Measurements from ENCODE around the gene SLC41A2.
"Not testable (repeated sequence)": the region's sequence is repeated elsewhere in the genome, so short reads cannot be mapped to it uniquely, and the experiment has no call there.

SLC41A2 gene

DNA sequence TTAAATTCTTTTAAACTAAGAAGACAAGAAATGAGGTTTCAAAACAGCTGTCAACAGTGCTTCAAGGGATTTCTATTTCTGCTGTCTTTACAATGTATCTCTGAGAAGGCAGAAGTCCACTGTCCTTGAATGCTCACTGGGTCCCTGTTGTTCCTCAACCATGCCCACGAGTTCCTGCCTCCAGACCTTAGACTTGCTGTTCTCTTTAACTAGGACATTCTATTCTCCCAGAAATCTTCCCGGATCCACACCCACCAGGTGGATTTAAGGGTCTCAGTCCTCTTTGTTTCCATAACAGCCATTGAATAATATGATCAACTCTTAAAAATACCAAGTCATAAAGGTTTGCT lies 6.7 kb upstream of the SLC41A2 start:
- no peak for DNase-seq (ENCODE audit: low read depth in 2 of 3, low spot score in 1 of 3)

DNA sequence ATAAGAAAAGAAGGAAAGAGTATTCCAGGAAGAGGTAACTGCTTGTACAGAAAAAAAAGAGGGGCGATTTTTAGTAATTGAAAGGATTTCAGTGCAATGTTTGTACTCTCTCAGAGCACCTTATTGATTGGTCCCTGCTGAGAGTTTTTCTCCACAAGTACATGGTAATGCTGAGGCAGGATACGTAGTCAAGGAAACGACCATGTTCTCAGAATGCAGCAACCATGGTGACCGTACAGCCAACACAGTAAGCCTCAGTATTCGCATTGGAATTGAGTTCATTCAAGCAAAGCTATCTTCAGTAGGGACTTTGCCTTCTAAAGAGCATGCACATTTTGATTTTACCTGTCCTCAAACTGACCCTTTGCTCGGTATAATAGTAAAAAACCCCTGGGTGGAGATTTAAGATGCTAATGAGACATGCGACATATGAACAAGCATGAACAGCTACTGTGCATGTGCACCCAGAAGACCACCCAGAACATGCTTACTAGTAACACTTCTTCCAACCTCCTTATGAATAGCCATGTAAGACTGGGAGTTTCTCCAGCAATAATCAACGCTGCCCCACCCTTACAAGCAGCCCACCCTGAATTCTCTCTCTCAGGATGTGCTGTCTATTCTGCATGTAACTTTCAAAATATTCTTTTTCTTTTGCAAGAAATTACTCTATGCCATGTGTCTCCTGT lies 6.2 kb upstream of the SLC41A2 start:
- no peak for DNase-seq (ENCODE audit: low read depth in 2 of 3, low spot score in 1 of 3)

DNA sequence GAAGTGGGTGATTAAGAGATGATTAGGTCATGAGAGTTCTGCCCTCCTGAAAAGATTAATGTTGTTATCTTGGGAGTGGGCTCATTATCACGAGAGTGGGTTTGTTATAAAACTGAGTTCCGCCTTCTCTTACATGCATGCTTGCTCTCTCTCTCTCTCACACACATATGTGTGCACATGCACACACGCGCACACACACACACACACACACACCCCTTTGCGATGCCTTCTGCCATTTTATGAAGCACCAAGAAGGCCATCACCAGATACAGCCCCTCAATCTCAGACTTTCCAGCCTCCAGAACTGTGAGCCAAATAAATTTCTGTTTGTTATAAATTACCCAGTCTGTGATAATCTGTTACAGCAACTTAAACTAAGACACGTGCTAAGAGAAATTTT lies 5.7 kb upstream of the SLC41A2 start:
- no peak for DNase-seq (ENCODE audit: low read depth in 2 of 3, low spot score in 1 of 3)

DNA sequence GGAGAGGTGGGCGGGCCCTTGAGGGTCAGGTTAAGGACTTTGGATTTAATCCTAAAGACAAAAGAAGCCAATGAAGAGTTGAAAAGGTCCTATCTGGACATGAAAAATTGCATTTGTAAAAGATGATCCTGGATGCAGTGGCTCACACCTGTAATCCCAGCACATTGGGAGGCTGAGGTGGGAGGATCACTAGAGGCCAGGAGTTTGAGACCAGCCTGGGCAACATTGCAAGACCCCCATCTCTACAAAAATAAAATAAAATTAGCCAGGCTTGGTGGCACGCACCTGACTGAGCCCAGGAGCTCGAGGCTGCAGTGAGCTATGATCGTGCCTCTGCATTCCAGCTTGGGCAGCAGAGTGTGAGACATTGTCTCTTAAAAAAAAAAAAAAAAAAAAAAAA lies 2.4 kb upstream of the SLC41A2 start:
- no peak for DNase-seq (ENCODE audit: low read depth in 2 of 3, low spot score in 1 of 3)

DNA sequence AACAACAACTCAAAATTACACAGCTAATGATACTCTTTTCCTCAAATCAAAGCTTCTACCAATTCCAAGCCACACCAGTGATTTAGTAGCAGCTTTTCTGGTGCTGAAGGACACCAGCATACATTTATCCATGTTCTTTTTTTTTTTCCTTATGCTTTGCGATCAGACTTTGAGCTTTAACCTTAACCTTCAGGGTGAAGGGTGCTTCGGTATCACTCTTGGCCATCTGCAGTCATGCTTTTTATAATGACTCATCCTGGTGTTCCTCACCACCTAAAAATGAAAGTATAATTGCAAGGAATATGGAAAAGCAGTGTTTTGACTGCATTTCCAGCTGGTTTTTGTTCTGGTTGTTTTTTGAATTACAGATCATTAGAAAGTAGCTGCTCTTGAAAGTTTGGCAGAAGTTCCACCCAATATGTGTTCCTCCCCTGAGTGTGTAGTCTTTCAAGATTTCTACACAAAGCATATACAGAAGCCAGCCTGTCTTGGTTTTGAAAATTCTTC lies 1.3 kb upstream of the SLC41A2 start:
- DNase-seq (ENCODE audit: low read depth in 2 of 3, low spot score in 1 of 3), result no peak

DNA sequence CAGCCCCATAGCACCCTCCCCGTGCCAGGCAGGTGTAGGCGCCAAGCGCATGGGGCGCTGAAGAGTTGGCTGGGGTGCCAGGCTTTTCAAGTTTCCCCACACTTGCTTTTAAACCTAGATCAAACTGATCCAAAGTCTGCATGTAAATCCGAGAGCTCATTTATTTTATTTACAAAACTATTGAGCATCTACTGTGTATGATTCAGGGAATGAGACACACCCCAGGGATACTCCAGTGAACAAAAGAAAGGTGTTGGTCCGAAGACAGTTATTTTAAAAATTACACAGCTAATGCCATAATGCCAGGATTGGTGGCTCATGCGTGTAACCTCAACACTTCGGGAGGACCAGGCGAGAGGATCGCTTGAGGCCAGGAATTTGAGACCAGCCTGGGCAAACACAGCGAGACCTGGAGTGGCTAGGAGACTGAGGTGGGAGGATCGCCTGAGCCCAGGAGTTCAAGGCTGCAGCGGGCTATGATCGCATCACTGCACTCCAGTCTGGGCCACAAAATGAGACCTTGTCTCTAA lies 780 bp upstream of the SLC41A2 start:
- DNase-seq (ENCODE audit: low read depth in 2 of 3, low spot score in 1 of 3), result no peak

DNA sequence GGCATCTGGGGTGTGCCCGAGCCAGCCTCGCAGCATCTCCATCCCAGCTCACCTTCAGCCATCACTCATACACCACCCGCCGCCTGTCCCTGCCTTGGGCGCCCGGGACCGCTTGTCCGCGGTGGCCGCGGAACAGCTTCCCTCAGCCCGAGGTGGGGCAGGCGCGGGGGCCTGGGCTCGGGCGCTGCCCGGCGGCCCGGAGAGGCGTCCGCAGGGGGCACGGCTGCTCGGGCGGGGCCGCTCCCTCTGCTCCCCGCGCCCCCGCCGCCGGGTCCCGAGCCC lies 430 bp downstream of the SLC41A2 start:
- DNase-seq (ENCODE audit: low read depth in 2 of 3, low spot score in 1 of 3), result peak in 1 of 3 donors; percentile 4

DNA sequence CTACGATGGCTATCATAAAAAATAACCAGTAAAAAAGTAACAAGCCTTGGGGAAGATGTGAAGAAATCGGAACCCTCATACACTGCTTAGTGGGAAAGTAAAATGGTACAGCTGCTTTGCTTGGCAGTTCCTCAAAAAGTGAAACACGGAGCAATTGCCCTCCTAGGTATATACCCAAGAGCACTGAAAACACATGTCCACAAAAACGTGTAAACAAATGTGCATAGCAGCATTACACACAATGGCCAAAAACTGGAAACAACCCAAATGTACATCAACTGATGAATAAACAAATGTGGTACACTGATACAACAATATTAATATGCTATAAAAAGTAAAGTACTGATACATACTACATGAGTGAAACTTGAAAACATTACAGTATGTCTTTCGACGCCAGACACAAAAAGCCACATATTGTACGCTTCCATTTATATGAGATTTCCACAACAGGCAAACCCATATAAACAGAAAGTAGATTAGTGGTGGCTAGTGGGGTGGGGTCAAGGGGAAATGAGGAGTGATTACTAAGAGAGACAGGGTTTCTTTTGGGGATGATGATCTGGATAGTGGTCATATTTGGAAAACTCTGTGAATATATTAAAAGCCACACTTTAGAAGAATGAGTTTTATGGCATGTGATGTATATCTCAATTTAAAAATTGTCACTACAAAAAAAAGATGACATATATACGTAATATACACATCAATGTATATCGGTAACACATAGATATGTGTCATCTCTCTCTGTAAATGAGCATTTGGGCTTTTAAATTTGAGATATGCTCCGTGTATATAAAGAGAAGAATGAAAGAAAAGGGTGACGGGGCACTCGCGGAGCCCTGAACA lies 996 bp downstream of the SLC41A2 start:
- no peak for DNase-seq (ENCODE audit: low read depth in 2 of 3, low spot score in 1 of 3)

DNA sequence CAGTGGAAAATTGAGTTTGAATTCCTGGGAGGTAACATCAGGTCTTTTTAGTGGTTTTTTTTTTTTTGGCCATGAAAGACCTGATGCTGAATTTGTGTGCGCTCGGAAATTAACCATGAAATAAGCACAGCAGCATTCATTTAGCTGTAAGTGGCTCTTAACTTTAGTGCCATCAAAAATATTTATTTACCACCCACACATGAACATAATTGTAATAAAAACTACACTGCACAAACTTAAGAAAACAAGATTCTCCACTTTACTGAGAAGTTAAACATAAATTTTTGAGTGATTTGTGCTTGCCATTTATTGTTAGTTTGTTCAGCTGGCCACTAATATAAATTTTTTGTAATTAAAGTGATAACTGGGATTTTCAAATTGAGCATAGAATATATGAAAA lies 2.4 kb downstream of the SLC41A2 start:
- no peak for DNase-seq (ENCODE audit: low read depth in 2 of 3, low spot score in 1 of 3)

DNA sequence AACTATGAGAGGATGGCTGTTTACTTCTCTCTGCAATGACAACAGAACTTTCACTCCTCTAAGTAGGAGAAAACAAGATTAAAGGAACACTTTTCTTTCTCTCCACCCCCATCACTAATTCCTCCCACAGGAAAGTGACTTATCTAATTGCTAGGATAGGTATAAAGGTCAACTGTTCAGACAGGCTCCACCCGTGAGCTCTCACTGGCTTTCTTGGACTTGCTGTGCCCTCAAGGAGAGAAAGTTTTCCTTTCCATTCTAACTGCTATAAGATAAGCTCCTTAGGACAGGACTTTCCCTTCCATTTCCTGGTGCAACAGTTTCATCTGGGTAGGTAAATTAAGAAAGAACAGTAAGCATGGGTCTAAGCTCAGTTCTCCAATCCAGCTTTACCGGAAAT lies 4.8 kb downstream of the SLC41A2 start:
- DNase-seq (ENCODE audit: low read depth in 2 of 3, low spot score in 1 of 3), result no peak

DNA sequence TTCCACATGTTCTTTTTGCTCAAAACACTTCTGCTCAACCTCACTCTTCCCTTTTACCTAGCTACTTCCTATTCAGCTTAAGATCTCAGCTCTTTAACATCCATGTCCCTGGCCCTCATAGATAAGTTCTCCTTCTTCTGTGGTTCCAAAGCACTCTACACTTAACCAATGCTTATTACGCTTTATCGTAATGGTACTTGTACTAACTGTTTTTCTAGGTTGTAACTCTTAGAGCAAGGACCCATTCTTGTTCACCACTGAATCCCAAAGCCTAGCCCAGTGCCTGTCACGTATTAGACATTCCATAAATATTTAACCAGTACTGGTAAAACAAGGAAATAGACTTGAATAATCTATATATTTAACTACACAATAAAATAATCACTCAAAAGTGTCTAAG lies 5.3 kb downstream of the SLC41A2 start:
- no peak for DNase-seq (ENCODE audit: low read depth in 2 of 3, low spot score in 1 of 3)

DNA sequence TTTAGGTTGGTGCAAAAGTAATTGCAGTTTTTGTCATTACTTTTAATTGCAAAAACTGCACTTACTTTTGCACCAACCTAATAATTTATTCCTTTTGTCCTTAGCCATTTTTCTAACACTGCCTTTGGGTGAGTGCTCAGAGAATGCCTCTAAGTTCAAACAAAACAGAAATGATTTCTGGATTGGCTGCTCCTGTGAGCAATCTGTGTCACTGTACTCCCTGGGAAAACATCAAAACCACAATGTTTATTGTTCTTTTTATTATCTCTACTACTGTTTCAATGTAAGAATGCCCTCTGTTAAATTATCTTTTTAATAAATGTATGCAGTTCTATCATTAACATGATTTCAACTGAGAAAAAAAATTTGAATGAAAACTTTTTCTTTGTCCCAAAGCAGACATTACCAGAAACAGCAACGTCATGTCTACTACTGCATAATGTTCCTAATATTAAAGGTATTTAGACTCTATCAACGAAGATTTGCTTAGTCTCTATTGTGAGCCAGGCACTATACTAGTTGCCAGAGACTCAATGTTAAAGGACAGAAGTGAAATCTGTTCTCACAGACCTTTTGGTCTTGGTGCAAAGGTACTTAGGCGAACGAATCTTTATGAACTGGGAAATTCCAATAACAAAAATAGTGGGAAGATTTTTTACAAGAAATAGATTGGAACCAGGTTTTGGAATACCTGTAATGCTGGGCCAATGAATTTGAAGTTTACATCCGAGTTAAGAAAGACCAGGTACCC lies 6.2 kb downstream of the SLC41A2 start:
- DNase-seq (ENCODE audit: low read depth in 2 of 3, low spot score in 1 of 3), result no peak

DNA sequence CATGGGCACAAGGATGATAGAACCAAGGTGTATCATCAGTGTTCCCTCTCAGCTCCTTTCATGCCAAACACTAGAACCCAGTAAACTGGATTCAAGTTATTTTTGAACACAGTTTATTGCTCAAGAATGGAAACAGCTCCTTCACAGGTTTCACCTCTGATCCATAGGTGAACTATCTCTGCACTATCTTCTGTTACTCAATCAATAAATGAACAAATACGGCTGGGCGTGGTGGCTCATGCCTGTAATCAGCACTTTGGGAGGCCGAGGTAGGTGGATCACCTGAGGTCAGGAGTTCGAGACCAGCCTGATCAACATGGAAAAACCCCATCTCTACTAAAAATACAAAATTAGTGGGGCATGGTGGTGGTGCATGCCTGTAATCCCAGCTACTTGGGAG lies 9.4 kb downstream of the SLC41A2 start:
- DNase-seq (ENCODE audit: low read depth in 2 of 3, low spot score in 1 of 3), result not testable (repeated sequence)

DNA sequence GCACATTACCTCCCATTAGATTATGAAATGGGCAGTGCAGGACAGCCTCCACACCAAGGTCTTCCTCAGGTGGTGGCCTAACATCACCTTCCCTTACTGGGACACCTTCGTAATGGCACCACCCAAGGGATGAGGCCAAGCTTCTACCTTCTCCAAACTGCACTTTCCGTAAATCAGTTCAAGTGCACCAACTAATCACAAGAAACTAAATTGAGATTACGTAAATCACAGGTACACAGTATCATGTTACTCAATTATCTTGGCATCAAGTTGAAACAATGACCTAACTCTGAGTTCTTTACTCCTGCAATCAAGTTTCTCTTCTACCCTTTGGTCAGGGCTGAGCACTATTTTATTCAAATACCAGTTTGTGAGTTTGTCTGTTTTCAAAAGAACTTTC lies 13.8 kb downstream of the SLC41A2 start:
- no peak for DNase-seq (ENCODE audit: low read depth in 2 of 3, low spot score in 1 of 3)

DNA sequence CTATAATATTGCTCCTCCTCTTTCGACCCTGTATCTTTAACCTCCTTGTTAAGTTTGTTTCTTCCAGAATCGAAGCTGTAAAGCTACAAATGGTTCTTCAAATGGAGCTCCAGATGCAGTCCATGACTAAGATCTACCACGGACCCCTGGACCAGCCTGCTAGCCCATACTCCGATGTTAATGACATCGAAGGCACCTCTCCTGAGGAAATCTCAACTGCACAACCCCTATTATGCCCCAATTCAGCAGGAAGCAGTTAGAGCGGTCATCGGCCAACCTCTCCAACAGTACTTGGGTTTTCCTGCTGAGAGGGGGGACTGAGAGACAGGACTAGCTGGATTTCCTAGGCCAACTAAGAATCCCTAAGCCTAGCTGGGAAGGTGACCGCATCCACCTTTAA lies 14.7 kb downstream of the SLC41A2 start:
- DNase-seq (ENCODE audit: low read depth in 2 of 3, low spot score in 1 of 3), result not testable (repeated sequence)

DNA sequence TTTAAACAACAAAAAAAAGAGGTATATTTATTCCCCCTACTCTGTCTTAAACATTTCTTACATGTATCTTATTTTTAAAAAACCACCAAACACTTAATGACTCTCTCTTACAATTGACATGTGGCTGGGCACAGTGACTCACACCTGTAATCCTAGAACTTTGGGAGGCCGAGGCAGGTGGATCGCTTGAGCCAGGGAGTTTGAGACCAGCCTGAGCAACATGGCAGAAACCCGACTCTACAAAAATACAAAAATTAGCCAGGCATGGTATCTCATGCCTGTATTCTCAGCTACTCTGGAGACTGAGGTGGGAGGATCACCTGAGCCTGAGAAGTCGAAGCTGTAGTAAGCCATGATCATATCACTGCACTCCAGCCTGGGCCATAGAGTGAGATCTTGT lies 16.0 kb downstream of the SLC41A2 start:
- no peak for DNase-seq (ENCODE audit: low read depth in 2 of 3, low spot score in 1 of 3)

DNA sequence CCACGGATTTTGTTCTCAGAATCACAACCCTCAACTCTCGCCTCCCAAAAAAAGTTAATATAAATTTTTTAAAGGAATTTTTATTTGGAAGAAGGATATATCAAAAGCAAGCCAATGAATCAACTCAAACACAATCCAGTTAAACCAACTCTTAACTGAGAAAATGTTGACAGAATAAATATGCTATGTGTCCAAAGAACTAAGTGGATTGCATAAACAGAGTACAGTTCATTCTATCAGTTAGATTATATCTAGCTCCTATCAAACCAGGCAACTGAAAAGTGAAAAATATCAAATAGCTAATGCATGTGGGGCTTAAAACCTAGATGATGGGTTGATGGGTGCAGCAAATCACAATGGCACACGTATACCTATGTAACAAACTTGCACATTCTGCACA lies 16.6 kb downstream of the SLC41A2 start:
- DNase-seq (ENCODE audit: low read depth in 2 of 3, low spot score in 1 of 3), result no peak

DNA sequence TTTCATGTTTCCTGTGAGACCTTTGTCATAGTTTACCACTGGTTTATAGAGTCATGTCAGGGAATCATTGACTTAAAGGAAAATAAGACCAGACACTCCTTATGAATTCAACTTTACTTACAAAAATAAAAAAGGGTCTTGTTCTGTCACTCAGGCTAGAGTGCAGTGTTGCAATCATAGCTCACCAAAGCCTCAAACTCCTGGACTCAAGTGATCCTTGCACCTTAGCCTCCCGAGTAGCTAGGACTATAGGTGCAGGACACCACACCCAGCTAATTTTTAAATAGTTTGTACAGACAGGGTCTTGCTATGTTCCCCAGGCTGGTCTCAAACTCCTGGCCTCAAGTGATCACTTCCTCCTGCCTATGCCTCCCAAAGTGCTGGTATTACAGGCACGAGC lies 19.0 kb downstream of the SLC41A2 start:
- no peak for DNase-seq (ENCODE audit: low read depth in 2 of 3, low spot score in 1 of 3)

DNA sequence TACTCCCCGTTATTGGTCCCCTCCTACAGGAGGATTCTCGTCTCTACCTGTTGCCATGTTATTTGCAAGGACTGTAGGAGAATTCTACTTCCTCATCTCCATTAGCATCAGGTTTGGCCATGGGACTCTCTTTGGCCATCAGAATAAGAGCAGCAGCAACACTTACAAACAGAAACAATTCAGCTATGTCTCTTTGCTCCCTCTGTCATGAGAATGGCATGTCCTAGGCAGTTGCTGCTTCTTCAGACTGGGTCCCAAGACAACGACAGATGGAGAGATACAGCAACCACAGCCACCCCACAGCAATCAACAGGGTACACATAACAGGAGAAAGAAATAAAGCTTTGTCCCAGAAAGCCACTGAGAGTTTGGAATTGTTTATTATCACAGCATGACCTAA lies 19.7 kb downstream of the SLC41A2 start:
- no peak for DNase-seq (ENCODE audit: low read depth in 2 of 3, low spot score in 1 of 3)

DNA sequence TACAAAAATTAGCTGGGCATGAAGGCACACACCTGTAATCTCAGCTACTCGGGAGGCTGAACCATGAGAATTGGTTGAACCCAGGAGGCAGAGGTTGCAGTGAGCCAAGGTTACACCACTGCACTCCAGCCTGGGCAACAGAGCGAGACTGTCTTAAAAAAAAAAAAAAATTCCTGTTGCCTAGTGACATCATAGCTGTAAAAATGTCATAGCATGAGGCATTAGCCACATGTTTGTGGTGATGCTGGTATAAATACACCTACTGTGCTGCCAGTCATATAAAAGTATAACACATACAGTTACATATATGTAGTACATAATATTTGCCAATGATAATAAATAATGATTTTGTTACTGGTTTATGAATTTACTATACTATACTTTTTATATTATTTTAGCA lies 22.2 kb downstream of the SLC41A2 start:
- no peak for DNase-seq (ENCODE audit: low read depth in 2 of 3, low spot score in 1 of 3)

DNA sequence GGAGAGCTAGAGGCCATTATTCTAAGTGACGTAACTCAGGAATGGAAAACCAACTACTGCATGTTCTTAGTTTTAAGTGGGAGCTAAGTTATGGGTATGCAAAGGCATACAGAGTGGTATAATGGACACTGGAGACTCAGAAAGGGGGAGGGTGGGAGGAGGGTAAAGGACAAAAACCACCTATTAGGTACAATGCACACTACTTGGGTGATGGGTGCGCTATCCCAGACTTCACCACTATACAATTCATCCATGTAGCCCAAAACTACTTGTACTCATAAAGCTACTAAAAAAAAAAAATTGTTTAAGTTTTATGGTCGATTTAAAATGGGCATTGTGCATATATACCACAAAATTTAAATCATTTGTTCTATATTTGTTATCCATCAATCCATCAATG lies 24.3 kb downstream of the SLC41A2 start:
- no peak for DNase-seq (ENCODE audit: low read depth in 2 of 3, low spot score in 1 of 3)

DNA sequence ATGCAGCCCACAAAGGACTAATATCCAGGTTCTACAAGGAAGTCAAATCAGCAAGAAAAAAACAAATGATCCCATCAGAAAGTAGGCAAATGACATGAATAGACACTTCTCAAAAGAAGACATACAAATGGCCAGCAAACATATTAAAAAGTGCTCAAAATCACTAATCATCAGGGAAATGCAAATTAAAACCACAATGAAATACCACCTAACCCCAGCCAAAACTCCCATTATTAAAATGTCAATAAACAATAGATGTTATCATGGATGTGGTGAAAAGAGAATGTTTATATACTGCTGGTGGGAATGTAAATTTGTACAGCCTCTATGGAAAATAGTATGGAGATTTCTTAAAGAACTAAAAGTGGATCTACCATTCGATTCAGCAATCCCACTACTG lies 25.0 kb downstream of the SLC41A2 start:
- no peak for DNase-seq (ENCODE audit: low read depth in 2 of 3, low spot score in 1 of 3)

Data from stimulated activated CD4-positive, alpha-beta T cell treated with anti-CD3 and anti-CD28 coated beads, Interleukin-12 subunit alpha, Interleukin-12 subunit beta, amount 100 ng/mL, for 48 hours (primary cell).